Measurements from ENCODE around the gene PRDM15. TPM values are rescaled to one million over a fixed set of nuclear protein-coding genes. Genes with fewer than 3 reads are reported as not detected.

Gene PRDM15
- total RNA-seq, 6 donors from 2014 or later, result 5.3 to 31.4 (median 7.4) TPM

- Histone ChIP-seq H3K27ac (no peak overlapping the region), H3K36me3 (no peaks in the 10 kb centered on the region), H3K4me1 (peaks cover 10 to 26% (median 19%) of the 10 kb centered on the region in 4 donors), H3K4me3 (no peak overlapping the region), H3K27me3 (no peaks in the 10 kb centered on the region), H3K9me3 (no peaks in the 10 kb centered on the region)
- no peak for ATAC-seq (ENCODE audit: low FRiP score in 2 of 2)
- WGBS, 2 donors, result 91 to 93% methylated on average over 11 of the region's 11 CpGs
- TF ChIP-seq POLR2AphosphoS5 (IDR thresholded peaks at IDR 0.05), result no peak
- TF ChIP-seq POLR2A (IDR thresholded peaks at IDR 0.05), result no peak
- no peak for TF ChIP-seq EP300 (IDR thresholded peaks at IDR 0.05)
- TF ChIP-seq CTCF (IDR thresholded peaks at IDR 0.05), result no peak
- no peak for DNase-seq
Measured at GRCh38 chr21:41876928-41877652, 2.1 kb downstream of the PRDM15 start.

- no peaks in the 10 kb centered on the region for H3K36me3 ChIP-seq
- no peaks in the 10 kb centered on the region for H3K27me3 ChIP-seq
- TF ChIP-seq POLR2A (IDR thresholded peaks at IDR 0.05) (no peak), POLR2AphosphoS5 (IDR thresholded peaks at IDR 0.05) (no peak), EP300 (IDR thresholded peaks at IDR 0.05) (no peak), CTCF (IDR thresholded peaks at IDR 0.05) (no peak)
- H3K4me3 ChIP-seq, result no peak overlapping the region
- H3K4me1 ChIP-seq, result peaks cover 10 to 26% (median 19%) of the 10 kb centered on the region in 4 donors
- ATAC-seq (ENCODE audit: low FRiP score in 2 of 2) (no peak), DNase-seq (no peak)
- no peak overlapping the region for H3K27ac ChIP-seq
- H3K9me3 ChIP-seq, result no peaks in the 10 kb centered on the region
- 95 to 100% methylated on average over 1 to 8 of the region's 8 CpGs for WGBS, 2 donors
Measured at GRCh38 chr21:41876396-41876795, 2.7 kb downstream of the PRDM15 start.

- no peak for DNase-seq
- no peak for ATAC-seq (ENCODE audit: low FRiP score in 2 of 2)
- Histone ChIP-seq H3K27me3 (no peaks in the 10 kb centered on the region), H3K9me3 (no peaks in the 10 kb centered on the region), H3K4me3 (no peak overlapping the region), H3K36me3 (no peaks in the 10 kb centered on the region), H3K4me1 (peaks cover 10 to 23% (median 19%) of the 10 kb centered on the region in 4 donors), H3K27ac (no peak overlapping the region)
- WGBS, 2 donors, result 94 to 98% methylated on average over 8 of the region's 8 CpGs
- TF ChIP-seq POLR2AphosphoS5 (IDR thresholded peaks at IDR 0.05) (no peak), POLR2A (IDR thresholded peaks at IDR 0.05) (no peak), EP300 (IDR thresholded peaks at IDR 0.05) (no peak), CTCF (IDR thresholded peaks at IDR 0.05) (no peak)
Measured at GRCh38 chr21:41875086-41875485, 4.1 kb downstream of the PRDM15 start.

- no peaks in the 10 kb centered on the region for H3K27me3 ChIP-seq
Measured at GRCh38 chr21:41874611-41875010, 4.5 kb downstream of the PRDM15 start.

More at GRCh38 chr21:41874611-41875010, 4.5 kb downstream of the PRDM15 start:
- TF ChIP-seq CTCF (IDR thresholded peaks at IDR 0.05) (no peak), POLR2AphosphoS5 (IDR thresholded peaks at IDR 0.05) (no peak), EP300 (IDR thresholded peaks at IDR 0.05) (no peak), POLR2A (IDR thresholded peaks at IDR 0.05) (no peak)
- ATAC-seq (ENCODE audit: low FRiP score in 2 of 2), result no peak
- WGBS, 2 donors, result 87 to 93% methylated on average over 11 of the region's 11 CpGs
- no peaks in the 10 kb centered on the region for H3K9me3 ChIP-seq
- H3K36me3 ChIP-seq, result no peaks in the 10 kb centered on the region
- no peak overlapping the region for H3K4me3 ChIP-seq
- H3K27ac ChIP-seq, result no peak overlapping the region
- H3K4me1 ChIP-seq, result peaks cover 10 to 18% (median 14%) of the 10 kb centered on the region in 4 donors
- DNase-seq, result no peak
